MM.1S (cell line): ENCODE data around the gene PRKCZ.

Experiments
- CTCF ChIP-seq: fragments of 300-600 bp; sonication (generic); IDR thresholded peaks from 2 replicates; pipeline ENCODE4 v1.5.1; 2016; ENCODE audit warnings: antibody characterized with exemption, low read length, mixed read lengths
- EZH2 ChIP-seq: fragments of 300-600 bp; sonication (generic); optimal IDR thresholded peaks from 2 replicates; pipeline ENCODE3; 2017; ENCODE audit warnings: low read depth, mild to moderate bottlenecking, antibody characterized with exemption, low read length, mixed read lengths

- TF ChIP-seq CTCF (no peak), EZH2 (no peak)
Measured at GRCh38 chr1:2108877-2109580, 58.8 kb downstream of the PRKCZ start.
